ENCODE results near the gene CAPZB.

CAPZB gene

GRCh38 chr1:19404748-19405147 lies 80.6 kb downstream of the CAPZB start:
- no peak for DNase-seq

DNA sequence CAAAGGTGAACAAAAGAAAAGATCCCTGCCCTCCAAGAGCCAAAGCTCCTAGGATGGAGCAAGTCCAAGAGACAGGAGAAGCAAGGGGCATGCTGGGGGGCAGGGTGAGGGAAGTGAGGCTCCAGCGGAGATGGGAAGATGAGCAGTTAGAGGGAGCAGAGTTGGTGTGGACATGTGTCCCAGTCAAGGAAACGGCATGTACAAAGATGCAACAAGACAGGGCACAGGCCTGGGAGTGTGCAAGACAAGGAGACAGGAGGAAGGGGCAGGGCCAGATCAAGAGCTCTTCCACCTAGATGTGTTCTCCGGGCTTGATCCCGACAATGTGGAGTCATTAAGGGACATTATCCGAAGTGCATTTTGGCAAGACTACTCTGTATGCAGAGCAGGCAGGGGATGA lies 82.1 kb downstream of the CAPZB start:
- no peak for DNase-seq

DNA sequence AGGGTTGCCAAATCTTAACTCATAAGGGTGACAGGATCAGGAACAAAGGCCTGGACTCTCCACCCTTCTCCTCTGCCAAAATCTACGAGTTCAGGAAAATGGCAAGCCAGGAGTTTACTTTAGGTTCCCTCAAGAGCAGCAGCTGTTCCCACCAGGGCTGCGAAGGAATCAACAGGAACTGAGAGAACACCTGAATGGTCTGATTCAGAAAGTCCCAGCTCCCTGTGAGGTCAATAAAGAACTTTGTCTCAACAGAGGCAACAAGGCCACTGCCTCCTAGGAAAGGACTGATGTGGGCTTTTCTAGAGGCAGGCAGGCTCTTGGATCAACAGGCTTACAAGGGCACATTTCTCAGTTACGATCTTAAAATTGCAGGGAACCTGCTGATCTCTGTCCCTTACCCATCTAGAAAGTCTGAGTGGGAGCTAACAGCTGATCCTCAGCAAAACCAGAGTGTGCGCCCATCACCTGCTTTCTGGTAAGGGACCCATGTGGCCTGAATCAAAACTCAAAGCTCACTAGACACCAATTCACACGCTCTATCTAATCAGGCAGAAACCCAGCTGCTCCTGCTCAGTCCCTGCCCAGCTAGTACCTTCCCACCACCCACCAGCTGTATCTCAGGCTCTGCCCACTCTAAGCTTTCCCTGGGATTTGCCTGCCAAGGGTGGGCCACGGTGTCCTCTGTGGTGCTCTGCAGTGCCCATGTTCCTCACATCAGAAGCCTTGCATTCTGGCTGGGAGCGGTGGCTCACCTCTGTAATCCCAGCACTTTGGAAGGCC lies 83.1 kb downstream of the CAPZB start:
- no peak for DNase-seq

- DNase-seq: no peak
These were observed 83.8 kb downstream of the CAPZB start for GRCh38 chr1:19401535-19401889.

GRCh38 chr1:19400875-19401534 lies 84.3 kb downstream of the CAPZB start:
- no peak for DNase-seq

GRCh38 chr1:19400192-19400611 lies 85.1 kb downstream of the CAPZB start:
- no peak for DNase-seq

DNA sequence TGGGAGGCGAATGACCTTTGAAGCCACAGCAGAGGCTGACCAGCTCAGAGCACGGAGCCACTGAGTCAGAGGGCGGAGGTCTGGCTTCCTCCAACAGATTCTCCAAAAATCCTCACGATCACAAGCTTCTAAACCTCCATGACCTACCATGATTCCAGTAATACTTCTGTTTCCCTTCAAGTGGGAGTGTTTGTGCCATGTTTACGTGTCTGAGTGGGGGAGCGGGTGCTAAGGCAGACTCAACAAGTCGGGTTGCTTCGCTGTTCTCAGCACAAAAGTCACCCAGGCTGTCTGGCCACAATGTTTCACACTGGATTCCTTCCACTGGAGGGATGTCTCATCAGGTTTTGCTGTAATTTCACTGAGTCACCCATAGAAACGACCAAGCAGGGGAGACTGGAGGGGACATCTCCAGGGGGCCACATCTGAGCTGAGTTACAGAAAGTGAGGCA lies 87.0 kb downstream of the CAPZB start:
- DNase-seq: no peak

DNA sequence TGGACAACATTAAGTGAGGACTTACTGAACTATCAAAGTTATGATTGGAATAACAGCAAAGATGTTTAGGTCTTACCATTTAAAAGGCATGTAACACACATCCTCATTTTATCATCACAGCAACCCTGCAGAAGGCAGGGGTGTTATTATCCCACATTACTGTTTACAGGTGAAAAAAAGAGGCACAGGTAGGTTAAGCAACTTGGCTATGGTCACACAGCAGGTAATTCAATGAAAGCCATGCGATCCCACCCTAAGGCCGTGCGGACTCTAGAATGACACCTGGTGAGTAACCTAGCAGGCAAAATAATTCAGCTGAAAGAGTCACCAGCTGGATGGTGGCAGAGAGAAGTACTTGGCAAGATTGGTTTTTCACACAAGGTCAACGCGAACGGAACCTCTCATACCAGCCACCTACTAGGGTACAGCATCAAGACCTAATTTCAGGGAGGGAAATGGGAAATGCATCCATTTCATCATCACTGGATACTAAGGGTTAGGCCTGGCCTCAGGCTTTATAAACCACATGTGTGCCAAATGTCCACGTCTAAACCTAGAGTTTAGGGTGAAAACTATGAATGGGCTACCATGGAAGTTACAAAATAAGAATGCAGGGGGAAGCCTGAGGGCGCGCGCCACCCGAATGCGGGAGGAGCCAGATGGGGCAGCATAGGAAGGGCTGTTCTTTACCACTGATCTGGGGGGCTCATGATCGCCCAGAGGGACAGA lies 88.0 kb downstream of the CAPZB start:
- no peak for DNase-seq

GRCh38 chr1:19396280-19396679 lies 89.1 kb downstream of the CAPZB start:
- no peak for DNase-seq

DNA sequence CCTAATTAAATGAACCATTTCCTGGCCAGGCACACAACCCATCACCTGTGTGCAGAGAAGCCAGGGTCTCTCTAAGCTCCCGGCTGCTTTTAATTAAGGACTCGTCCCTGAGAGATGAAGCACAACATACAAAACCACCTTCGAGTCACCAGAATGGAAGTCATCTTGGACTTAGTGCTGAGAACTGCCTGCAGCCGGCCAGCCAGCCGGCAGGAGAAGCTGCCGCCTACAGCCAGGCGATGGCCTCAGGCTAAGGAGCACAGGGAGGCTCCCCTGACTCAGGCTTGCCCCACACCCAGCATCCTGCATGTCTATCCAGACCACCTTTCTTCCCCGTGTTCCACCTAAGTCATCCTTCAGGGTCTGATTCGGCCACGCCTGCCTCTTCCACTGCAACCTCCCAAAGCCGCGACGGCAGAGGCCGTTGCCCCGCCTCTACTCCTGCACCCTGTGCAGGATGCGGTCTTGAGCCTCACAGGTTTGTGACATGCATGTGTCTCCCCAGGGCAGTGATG lies 89.6 kb downstream of the CAPZB start:
- DNase-seq: no peak

- DNase-seq: no peak
These were observed 92.3 kb downstream of the CAPZB start for GRCh38 chr1:19393046-19393445.

DNA sequence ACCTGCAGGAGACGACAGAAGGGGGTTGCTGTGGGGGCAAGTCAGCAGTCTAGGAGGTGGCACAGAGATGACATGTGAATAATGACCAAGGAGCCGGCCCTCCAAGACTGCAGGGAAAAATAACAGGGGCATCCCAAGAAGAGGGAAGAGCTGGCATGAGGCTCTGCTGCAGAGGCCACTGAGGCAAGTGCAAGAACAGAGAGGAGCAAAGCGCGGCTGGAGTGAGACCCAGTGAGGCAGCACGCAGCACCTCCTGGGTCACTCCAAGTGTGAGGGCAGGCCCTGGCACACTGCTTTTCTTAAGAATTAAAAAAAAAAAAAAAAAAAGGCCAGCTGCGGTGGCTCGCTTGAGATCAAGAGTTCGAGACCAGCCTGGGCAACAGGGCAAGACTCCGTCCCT lies 93.1 kb downstream of the CAPZB start:
- DNase-seq: no peak

DNA sequence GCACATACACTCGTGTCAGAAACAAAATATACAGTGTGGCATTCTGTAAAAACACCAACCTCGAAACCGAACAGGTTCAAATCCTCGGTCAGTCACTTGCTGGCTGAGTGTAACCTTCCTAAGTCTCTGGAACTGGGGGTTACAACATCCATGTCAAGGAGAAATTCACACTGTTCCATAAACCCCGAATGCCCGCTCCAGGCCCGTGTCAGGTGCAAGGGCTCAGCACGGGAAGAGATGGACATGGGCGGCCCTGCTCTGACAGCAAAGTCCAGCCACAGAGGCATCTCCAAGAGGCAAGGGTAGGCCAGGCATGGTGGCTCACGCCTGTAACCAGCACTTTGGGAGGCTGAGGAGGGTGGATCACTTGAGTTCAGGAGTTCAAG lies 93.8 kb downstream of the CAPZB start:
- DNase-seq: no peak

GRCh38 chr1:19390901-19391595 lies 94.3 kb downstream of the CAPZB start:
- no peak for DNase-seq

DNA sequence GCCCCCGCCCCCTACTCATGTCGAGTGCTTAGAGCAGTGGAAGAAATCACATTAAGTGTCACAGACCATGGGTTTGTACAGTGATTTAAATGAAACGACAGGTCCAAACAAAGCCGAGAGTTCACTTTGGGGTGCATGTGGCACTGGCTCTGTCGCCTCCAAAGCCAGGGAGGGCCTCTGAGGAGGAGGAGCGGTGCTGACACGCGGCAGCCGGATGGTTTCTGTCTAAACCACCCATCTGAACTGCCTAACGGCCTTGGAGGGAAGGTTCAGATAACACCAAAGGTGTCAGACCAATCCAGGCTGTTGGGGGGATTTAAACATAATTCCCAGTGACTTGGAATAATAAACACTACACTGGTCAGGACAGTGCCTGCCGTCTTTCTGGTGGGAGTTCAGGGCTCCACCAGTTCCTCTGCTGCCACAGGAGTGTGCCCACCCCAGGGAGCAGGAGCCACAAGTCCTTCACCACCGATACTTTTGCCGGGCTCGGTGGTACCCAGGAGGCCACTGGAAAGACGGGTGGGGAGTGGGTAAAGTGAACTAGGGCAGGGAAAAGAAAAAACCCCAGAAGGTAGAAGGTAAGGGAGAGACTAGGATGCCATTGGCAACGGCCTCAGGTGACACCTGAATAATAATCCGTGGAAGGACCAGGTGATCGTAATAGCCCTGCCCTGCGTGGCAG lies 95.0 kb downstream of the CAPZB start:
- no peak for DNase-seq

- DNase-seq: no peak
These were observed 96.4 kb downstream of the CAPZB start for GRCh38 chr1:19388980-19389379.

- DNase-seq: no peak
These were observed 98.3 kb downstream of the CAPZB start for GRCh38 chr1:19387045-19387467.

DNA sequence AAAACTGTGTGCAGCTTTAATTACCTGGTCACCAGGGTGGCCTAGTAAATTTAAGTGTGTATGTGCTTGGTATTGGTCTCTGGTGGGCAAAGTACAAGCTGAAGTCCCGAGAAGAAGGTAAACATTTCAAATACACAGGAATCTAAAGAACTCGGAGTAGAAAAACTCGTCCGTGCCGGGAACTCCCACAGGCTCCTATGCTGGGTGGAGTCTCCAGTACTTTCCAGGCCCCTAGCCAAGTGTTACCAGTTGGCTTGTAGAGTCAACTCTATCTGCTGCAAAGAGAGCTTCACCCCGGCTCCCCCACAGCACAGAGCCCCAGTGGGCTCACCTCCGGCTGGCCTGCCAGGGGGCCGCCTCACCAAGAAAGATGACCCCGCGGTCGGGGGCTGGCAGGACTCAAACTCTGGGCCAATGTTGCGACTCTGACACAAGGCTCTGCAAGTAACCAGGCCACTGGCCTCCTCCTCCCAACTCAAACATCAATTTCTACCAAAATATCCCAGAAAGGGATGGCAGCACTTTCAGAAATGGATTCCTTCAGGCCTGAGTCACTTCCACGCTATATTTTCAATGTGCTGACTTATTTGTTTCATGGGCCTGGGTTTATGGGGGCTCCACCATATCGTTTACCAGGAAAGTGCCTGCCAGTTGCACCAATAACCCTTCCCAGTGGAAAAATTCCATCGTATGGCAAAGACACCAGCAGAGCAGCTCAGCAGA lies 99.3 kb downstream of the CAPZB start:
- no peak for DNase-seq

DNA sequence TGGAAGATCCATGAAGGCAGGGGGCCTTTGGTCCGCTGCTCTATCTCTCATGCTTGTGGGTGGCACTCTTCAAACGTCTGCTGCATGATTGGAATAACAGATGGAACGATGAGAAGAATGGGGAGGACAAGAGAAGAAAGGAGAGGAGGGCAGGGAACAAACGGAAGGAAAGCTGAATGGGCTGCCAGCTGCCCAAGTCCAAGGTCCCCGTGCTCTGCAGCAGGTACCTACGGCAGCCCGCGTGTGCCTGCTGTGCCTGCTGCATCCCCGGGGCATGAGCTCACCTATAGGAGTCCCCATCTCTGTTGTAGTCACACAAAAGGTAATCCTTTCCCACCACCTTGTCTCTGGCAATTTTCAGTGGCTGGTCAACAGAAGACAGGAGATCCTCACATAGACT lies 100.1 kb downstream of the CAPZB start:
- no peak for DNase-seq

DNA sequence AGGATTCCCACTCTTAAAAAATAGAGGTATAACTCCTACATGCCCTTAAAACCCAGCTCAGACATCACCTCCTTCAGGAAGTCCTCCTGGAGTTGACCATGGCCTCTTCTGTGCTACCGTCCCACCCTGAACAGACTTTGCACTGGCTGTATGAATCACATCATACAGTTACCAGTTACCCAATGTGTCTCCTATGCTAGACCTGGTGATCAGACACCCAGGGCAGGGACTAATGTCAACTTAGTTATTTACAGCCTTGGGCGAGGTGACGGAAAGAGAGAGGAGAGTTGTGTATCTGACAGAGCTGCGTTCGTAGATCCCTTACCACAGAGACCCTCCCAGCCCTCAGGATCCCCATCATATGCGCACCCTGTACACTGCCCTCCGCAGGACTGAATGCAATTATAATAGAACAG lies 100.6 kb downstream of the CAPZB start:
- DNase-seq: no peak

- DNase-seq: no peak
These were observed 101.2 kb downstream of the CAPZB start for GRCh38 chr1:19384113-19384512.

DNA sequence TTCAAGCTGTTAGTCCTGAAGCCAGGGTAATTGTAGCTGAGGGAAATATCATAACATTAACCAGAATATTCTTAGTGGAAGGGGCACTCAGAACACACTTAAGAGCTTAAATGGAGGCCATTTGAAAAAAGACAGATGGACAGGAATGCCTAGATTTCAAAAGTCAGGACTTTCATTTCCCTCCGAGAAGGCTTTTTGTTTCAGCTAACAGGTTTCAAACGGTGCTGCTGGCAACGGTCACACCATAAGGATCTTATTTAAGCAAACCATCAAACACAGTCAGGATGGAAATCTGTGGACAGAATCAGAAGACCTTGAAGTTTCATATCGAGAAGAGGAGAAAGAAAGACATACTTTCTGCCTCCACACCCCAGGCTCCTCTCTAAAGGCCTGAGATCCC lies 103.1 kb downstream of the CAPZB start:
- DNase-seq: no peak
